ENCODE results near the gene USP6NL.

DNA sequence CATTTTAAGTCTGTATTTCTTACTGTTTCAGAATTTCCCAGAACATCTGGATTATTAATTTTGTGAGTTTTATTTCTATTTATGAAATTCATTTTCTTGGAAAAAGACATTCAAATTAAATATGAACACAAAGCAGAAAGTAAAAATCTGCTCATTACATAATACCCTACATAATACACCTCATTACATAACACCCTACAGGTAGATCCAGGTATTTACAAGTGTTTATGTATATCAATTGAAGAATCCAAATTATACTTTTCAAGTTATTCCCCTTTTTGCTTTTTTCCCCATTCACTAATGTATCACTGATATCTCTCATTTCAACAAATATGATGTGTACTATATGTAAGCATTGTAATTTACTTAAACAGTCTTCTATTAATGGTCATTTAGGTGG is 129.1 kb downstream of the USP6NL start:
- TF ChIP-seq, protein P1, sequence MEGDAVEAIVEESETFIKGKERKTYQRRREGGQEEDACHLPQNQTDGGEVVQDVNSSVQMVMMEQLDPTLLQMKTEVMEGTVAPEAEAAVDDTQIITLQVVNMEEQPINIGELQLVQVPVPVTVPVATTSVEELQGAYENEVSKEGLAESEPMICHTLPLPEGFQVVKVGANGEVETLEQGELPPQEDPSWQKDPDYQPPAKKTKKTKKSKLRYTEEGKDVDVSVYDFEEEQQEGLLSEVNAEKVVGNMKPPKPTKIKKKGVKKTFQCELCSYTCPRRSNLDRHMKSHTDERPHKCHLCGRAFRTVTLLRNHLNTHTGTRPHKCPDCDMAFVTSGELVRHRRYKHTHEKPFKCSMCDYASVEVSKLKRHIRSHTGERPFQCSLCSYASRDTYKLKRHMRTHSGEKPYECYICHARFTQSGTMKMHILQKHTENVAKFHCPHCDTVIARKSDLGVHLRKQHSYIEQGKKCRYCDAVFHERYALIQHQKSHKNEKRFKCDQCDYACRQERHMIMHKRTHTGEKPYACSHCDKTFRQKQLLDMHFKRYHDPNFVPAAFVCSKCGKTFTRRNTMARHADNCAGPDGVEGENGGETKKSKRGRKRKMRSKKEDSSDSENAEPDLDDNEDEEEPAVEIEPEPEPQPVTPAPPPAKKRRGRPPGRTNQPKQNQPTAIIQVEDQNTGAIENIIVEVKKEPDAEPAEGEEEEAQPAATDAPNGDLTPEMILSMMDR (IDR thresholded peaks at IDR 0.05) = no peak
- no peak for TF ChIP-seq EZH2 (IDR thresholded peaks at IDR 0.05)
